Anterior cingulate cortex (tissue), 58 donors: Measurements from ENCODE around the gene SP6.

Experiments
- DNase-seq, 58 donors: peaks; one replicate each; lab custom pipeline; 2025; lab: John Stamatoyannopoulos, UW

SP6 gene

DNA sequence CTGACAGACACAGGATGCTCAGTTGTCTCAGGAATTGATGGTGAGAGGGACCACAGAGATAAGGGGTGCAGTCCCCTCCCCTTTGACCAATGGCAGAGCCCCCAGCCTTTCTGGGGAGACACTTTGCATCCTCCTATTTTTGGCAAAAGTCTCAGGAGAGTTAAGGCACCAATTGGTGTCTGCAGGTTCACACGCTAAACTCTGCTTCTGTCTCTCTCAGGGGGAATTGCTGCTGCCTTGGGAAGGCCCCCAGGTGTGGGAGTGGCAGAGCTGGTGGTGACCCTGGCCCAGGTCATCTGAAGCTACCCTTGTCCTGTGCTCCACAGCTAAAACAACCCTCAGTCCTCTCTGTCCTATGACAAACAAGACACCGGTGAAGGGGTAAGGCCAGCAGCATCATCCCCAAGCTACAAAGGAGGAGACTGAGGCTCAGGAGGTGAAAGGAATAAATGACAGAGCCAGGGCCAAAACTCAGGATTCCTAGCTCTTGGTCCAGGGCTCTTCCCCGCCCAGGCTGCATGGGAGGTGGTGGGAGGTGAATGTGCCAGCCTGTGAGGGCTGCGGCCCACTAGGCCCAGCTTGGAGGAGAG lies 49.7 kb downstream of the SP6 start:
- DNase-seq: no peak

DNA sequence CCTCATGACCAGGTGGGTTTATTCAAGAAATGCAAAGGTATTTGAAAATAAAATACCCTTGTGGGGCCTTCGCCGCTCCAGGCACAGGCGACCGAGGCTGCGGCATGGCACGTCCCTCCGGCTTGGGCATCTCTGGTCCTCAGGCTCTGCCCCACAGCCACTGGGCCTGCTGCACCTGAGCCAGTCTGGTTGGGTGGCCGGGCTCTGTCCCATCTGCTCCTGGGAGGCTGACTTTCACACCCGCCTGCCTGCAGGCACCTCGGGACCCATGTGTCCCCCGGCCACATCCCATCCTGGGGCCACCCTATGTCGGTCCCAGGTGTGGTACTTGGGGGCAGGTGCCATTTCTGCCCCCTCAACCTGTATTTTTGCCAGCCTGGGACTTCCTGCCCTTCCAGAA lies 50.3 kb downstream of the SP6 start:
- DNase-seq: no peak

DNA sequence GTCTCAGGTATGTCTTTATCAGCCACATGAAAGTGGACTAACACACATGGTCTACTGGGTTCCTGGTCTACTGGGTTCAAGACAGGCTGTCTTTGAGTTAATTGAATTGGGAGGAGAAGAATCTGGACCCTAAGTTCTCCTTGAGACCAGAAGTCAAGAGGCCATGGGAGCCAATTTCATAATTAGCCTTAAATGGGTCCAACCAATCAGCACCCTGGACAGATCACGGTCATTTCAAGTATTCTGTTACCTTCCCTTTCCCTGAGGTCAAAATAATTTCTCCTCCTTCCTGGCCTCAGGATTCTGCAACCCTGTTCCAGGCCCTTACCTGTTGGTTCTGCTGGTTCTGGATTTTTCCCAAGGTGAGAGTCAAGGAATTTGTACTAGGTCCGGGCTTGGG lies 53.2 kb downstream of the SP6 start:
- no peak for DNase-seq
